HG02970 (cell line): ENCODE results near the gene MAP7.
"Not testable (repeated sequence)": the region's sequence is repeated elsewhere in the genome, so short reads cannot be mapped to it uniquely, and the experiment has no call there.

ENCODE experiments used
- ATAC-seq: cut with Tn5 transposase; IDR thresholded peaks from one replicate; pipeline ENCODE4 v1.9.1; 2021; ENCODE audit warnings: mild to moderate bottlenecking, moderate library complexity, moderate number of reproducible peaks; ENCODE audit not compliant: unreplicated experiment, low FRiP score

Gene MAP7

GRCh38 chr6:136510299-136510698 lies 39.9 kb downstream of the MAP7 start:
- ATAC-seq: no peak

- ATAC-seq: no peak
These were observed 41.4 kb downstream of the MAP7 start for GRCh38 chr6:136508725-136509392.

GRCh38 chr6:136506124-136506799 lies 44.0 kb downstream of the MAP7 start:
- no peak for ATAC-seq

GRCh38 chr6:136503303-136504029 lies 46.8 kb downstream of the MAP7 start:
- no peak for ATAC-seq

GRCh38 chr6:136502786-136503185 lies 47.4 kb downstream of the MAP7 start:
- no peak for ATAC-seq

- no peak for ATAC-seq
These were observed 48.7 kb downstream of the MAP7 start for GRCh38 chr6:136501514-136501913.

- ATAC-seq: no peak
These were observed 49.1 kb downstream of the MAP7 start for GRCh38 chr6:136501096-136501495.

GRCh38 chr6:136500414-136500813 lies 49.8 kb downstream of the MAP7 start:
- ATAC-seq: no peak

GRCh38 chr6:136499370-136499769 lies 50.9 kb downstream of the MAP7 start:
- no peak for ATAC-seq

GRCh38 chr6:136496449-136496848 lies 53.8 kb downstream of the MAP7 start:
- ATAC-seq: not testable (repeated sequence)

- ATAC-seq: no peak
These were observed 55.5 kb downstream of the MAP7 start for GRCh38 chr6:136494710-136495109.

- no peak for ATAC-seq
These were observed 56.2 kb downstream of the MAP7 start for GRCh38 chr6:136494059-136494458.

GRCh38 chr6:136492409-136492808 lies 57.8 kb downstream of the MAP7 start:
- no peak for ATAC-seq

- no peak for ATAC-seq
These were observed 58.5 kb downstream of the MAP7 start for GRCh38 chr6:136491754-136492153.

- no peak for ATAC-seq
These were observed 59.0 kb downstream of the MAP7 start for GRCh38 chr6:136491251-136491650.

GRCh38 chr6:136489689-136490033 lies 60.6 kb downstream of the MAP7 start:
- ATAC-seq: not testable (repeated sequence)

- no peak for ATAC-seq
These were observed 62.3 kb downstream of the MAP7 start for GRCh38 chr6:136487759-136488425.

GRCh38 chr6:136486357-136486756 lies 63.9 kb downstream of the MAP7 start:
- ATAC-seq: no peak

GRCh38 chr6:136483906-136484305 lies 66.3 kb downstream of the MAP7 start:
- ATAC-seq: no peak

- ATAC-seq: not testable (repeated sequence)
These were observed 67.2 kb downstream of the MAP7 start for GRCh38 chr6:136483005-136483404.

GRCh38 chr6:136477548-136477947 lies 72.7 kb downstream of the MAP7 start:
- ATAC-seq: no peak
